GM18868 (cell line): ENCODE data around the gene SYNGR1.

Source experiments
- ATAC-seq: cut with Tn5 transposase; IDR thresholded peaks from one replicate; pipeline ENCODE4 v1.9.1; 2021; ENCODE audit warnings: mild to moderate bottlenecking, moderate library complexity; ENCODE audit not compliant: unreplicated experiment

The SYNGR1 gene

GRCh38 chr22:39367035-39367434 is 17.2 kb downstream of the SYNGR1 start:
- no peak for ATAC-seq

- no peak for ATAC-seq
Measured at GRCh38 chr22:39368461-39368911, 18.7 kb downstream of the SYNGR1 start.

GRCh38 chr22:39369186-39369585 is 19.4 kb downstream of the SYNGR1 start:
- no peak for ATAC-seq

GRCh38 chr22:39369586-39369985 is 19.8 kb downstream of the SYNGR1 start:
- ATAC-seq = no peak

GRCh38 chr22:39371732-39372131 is 21.9 kb downstream of the SYNGR1 start:
- no peak for ATAC-seq

- ATAC-seq = no peak
Measured at GRCh38 chr22:39374191-39374590, 24.4 kb downstream of the SYNGR1 start.

- no peak for ATAC-seq
Measured at GRCh38 chr22:39374801-39375200, 25.0 kb downstream of the SYNGR1 start.

GRCh38 chr22:39375646-39376045 is 25.9 kb downstream of the SYNGR1 start:
- ATAC-seq = no peak

- ATAC-seq = no peak
Measured at GRCh38 chr22:39379756-39380730, 30.3 kb downstream of the SYNGR1 start.

- no peak for ATAC-seq
Measured at GRCh38 chr22:39381009-39381755, 31.4 kb downstream of the SYNGR1 start.

- ATAC-seq = no peak
Measured at GRCh38 chr22:39381930-39382329, 32.1 kb downstream of the SYNGR1 start.

- ATAC-seq = peak; percentile 73
Measured at GRCh38 chr22:39382410-39382809, 32.6 kb downstream of the SYNGR1 start.

GRCh38 chr22:39383841-39384625 is 34.2 kb downstream of the SYNGR1 start:
- ATAC-seq = no peak

GRCh38 chr22:39384750-39385480 is 35.1 kb downstream of the SYNGR1 start:
- ATAC-seq = no peak

- peak; percentile 48 for ATAC-seq
Measured at GRCh38 chr22:39388261-39389011, 38.6 kb downstream of the SYNGR1 start.

- ATAC-seq = no peak
Measured at GRCh38 chr22:39389420-39389819, 39.6 kb downstream of the SYNGR1 start.

GRCh38 chr22:39392341-39392948 is 42.7 kb downstream of the SYNGR1 start:
- ATAC-seq = no peak

- ATAC-seq = no peak
Measured at GRCh38 chr22:39395936-39396796, 46.4 kb downstream of the SYNGR1 start.
